GM18517 (cell line): ENCODE results near the gene KLHDC4.

Experiments used
- ATAC-seq: cut with Tn5 transposase; IDR thresholded peaks from one replicate; pipeline ENCODE4 v1.9.1; 2021; ENCODE audit warnings: mild to moderate bottlenecking, moderate library complexity; ENCODE audit not compliant: unreplicated experiment

The KLHDC4 gene

DNA sequence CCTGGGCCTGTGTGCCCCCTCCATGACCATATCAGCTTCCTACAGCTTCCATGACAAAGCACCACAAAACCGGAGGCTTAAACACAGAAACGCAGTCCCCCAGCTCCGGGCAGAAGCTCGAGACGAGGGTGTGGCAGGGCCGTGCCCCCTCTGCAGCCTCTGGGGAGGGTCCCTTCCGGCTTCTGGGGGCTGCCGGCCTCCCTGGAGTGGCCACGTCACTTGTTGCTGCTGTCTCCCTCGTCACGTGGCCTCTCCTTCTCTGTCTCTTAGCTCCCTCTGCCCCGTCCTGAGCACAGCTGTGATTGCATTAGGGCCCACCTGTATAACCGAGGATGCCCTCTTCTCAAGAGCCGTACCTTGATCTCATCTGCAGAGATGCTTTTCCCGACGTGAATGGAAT, 98.9 kb downstream of the KLHDC4 start:
- ATAC-seq, result no peak

DNA sequence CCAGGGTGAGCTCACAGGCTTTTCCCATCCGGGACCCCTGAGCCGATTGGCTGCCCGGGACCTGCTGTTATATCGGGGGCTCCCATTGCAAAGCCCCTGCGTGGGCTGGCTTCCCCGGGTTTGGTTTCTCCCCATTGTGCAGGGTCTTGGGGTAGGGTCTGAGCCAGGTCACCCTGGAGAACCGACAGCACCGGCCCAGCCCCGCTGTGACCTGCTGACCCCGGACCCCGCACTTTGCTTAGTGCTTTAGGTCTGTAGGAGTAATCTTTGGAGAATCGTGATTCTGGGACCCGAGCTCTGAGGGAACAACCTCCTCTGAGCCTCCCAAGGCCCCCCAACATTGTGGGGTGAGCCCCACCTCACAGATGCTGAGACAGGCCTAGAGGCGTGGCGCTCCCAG, 100.6 kb downstream of the KLHDC4 start:
- no peak for ATAC-seq

DNA sequence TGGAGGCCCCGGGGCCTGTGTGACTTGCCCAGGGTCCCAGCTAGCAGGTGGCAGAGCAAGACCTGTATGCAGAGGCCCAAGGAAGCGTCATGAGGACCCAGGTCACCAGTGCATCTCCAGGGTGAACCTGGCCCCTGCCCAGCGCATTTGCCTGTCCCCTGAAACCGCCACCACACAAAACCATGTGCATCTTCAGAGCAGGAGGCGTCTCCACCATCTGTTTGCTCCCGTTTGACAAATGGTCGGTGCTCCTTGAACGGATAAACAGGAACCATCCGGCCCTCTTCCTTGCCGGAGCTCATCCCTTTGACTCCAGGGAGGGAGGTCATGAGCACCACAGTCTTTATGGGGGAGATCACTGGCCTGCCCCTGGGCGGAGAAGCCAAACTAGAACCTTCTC, 101.0 kb downstream of the KLHDC4 start:
- ATAC-seq, result no peak

DNA sequence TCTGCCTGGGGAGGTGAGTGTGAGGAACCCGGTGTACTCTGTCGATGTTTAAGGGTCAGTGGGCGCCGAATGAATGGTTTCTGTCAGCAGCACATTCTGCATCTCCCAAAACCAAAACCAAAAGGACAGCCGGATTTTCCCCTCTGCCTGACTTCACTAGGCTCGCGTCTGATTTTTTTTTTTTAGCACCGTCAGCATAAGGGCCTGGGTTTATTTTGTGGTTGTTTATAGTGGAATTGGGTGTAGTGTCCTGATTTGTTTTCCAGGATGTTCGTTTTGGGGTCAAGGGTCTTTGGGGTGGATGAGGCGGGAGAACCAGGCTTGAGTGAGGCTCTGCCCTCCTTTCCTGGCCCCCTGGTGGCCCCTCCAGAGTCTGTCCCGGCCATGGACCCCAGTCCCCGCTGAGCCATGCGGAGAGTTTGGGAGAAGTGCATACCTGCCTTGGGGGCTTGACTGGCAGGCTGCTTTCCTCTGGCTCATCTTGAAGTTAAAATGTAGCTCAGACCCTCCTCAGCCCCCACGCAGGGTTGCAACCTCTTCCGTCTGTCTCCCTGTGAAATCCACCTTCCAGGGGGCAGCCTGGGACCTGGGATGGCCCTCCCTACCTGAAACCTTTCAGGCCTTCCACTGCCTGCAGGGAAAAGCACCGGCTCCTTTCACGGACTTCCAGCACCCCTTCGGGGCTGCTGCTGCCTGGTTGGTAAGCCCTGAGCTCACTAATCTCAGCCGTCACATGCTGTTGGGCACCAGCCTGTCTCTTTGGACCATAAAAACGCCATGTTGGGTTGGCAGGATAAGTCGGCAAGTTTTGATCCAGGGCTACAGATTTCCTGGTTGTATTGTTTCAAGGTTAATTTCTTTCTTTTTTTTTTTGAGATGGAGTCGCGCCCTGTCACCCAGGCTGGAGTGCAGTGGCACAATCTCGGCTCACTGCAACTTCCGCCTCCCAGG, 103.3 kb downstream of the KLHDC4 start:
- no peak for ATAC-seq

DNA sequence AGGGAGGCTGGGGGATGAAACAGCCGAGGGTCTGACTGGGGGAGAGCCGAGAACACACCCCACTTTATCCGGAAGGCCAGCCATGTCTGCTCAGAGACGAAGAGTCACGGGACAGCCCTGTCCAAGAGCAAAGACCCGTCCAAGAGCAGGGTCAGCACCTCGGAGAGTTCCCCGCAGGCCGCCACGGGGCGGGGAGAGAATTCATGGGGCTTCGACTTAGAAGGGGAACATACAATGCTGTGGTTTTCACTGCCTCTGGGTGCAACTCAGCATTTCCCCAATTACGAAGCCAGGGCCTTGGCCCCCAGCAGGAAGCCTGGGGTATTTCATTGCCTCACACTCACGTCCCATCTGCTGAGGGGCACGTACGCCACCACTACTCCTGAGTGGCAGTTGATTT, 104.2 kb downstream of the KLHDC4 start:
- no peak for ATAC-seq

GRCh38 chr16:87658564-87659225, 107.1 kb downstream of the KLHDC4 start:
- no peak for ATAC-seq
